GM12873 (cell line): Measurements from ENCODE around the gene TRUB2.

ENCODE experiments used
- CTCF ChIP-seq: IDR thresholded peaks from 2 replicates; pipeline ENCODE4 v1.5.1; 2012; ENCODE audit warnings: low read depth, mild to moderate bottlenecking, moderate library complexity, low read length, control low read depth; ENCODE audit not compliant: insufficient read depth; ENCODE audit errors: missing control alignments

The TRUB2 gene

DNA sequence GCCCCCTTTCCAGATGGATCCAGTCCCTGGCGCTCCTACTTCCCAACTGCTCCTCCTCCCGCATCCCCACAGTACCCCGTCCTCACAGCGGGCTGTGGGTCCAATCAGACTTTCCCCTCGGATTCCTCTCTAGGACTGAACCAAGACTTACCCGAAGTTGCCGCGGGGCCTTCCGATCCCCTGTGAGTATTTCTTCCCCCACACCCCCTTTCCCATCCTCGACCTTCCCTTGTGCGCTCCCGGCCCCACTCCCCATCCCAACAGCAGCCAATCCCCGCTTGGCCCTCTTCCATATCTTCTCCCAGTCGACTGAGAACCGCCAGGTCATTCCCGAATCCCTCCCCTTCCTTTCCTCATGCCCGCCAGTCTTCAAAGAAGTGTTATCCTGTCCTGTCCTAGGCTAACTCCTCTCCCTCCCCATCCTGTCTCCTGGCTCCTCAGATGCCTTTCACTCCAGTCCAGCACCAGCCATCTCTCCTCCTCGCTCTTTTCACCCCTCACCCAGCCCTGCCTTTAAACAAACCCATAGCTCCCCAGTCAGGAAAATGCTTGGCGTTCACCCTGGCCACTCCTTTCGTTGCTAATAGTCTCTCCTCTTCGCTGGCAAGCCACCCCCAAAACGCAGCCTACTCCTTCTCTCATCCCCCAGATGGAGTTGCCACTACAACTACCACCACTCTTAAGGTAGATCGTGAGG lies 45.5 kb downstream of the TRUB2 start:
- no peak for TF ChIP-seq CTCF

DNA sequence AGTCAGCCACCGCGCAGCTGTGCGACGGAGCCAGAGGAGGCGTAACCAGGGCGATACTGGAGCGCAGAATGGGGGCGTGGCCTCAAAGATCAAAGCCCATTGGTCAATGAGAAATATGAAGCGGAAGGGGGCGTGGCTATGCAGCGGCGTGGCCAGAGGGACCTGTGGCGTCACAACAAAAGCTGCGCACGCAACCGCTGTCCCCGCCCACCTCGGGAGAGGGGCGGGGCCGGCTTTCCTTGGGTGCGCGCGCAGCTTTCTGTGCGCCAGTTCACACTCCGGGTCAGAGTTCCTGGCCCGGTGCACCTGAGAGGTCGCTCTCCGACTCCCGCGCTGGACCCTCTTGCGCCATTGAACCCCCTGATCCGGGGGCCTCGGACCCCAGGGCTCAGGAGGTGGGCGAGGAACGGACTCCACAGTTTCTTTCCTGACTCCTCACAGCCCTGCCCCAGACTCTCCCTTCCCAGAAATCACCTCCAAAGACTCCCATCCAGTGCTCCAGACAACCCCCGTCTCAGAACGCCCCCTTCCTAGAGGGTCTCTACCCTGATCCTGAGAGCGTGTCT lies 46.2 kb downstream of the TRUB2 start, which contains the start of gene SWI5:
Gene SWI5, plus strand, starts transcription at position 269 of the 566 bp plus-strand sequence.
- no peak for TF ChIP-seq CTCF

GRCh38 chr9:128275198-128276007 lies 46.8 kb downstream of the TRUB2 start, which contains the start of gene GOLGA2:
Gene GOLGA2 (minus strand): TSS chr9:128276007. CDS start chr9:128275976, 31 bp downstream.
- TF ChIP-seq CTCF: no peak

DNA sequence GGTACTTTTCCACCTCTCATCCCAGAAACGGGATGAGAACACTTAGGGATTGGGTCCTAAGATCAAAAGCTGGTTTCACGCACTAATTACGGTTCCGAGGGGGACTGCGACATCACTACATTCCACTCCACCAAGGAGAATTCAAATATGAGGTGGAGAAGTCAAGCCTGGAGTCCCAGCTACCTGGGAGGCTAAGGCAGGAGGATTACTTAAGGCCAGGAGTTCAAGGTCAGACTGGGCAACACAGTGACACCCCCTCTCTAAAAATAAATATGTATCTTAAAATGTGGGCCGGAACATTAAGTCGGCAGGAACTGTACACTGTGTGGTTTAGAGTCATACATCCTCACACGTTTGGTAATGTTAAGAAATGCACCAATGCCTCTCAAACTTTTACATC lies 48.0 kb downstream of the TRUB2 start:
- TF ChIP-seq CTCF: no peak

DNA sequence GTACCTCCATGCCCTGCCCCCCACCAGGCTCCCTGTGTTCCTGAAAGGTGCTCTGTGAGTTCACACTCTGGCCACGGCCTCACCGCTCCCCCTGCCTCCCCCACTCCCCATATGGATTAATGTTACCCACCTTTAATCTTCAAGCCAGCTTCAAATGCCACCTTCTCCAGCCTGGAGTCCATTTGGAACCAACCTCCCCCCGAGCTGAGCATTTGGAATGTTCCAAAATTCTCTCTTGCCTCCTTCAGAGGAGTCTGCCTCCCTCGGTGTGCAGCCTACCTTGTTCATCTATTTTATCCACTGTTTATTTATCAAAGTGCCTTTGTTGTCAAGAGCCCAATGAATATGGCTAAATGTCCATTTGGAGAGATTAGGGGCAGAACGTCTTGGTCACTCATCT lies 50.7 kb downstream of the TRUB2 start:
- TF ChIP-seq CTCF: no peak

- no peak for TF ChIP-seq CTCF
Measured at GRCh38 chr9:128271112-128271511, 51.1 kb downstream of the TRUB2 start.
